Activated naive CD4-positive, alpha-beta T cell treated with anti-CD3 and anti-CD28 coated beads for 36 hours (primary cell): ENCODE results near the gene LHFPL3. TPM values are rescaled to one million over a fixed set of nuclear protein-coding genes. Genes with fewer than 3 reads are reported as not detected.

ENCODE experiments used
- CTCF ChIA-PET: fragments of 350-600 bp; sonication (Branson Sonifier 250); formaldehyde crosslinking; loops from one replicate; lab custom pipeline; 2021; ENCODE audit warnings: antibody characterized with exemption; lab: Charles Lee
- DNase-seq: peaks from one replicate; pipeline ENCODE4 v3.0.0-alpha.2; 2020
- H3K27ac Mint-ChIP-seq: one replicate; pipeline ENCODE4 v1.8.0; 2021; ENCODE audit warnings: mild to moderate bottlenecking, mixed read lengths
- H3K27me3 Mint-ChIP-seq: one replicate; pipeline ENCODE4 v1.8.0; 2021; ENCODE audit warnings: low read depth, mixed read lengths
- H3K36me3 Mint-ChIP-seq: one replicate; pipeline ENCODE4 v1.8.0; 2021; ENCODE audit warnings: low read depth, mixed read lengths
- H3K4me1 Mint-ChIP-seq: one replicate; pipeline ENCODE4 v1.8.0; 2021; ENCODE audit warnings: low read depth, mixed read lengths
- H3K4me3 Mint-ChIP-seq: one replicate; pipeline ENCODE4 v1.8.0; 2021; ENCODE audit warnings: mild to moderate bottlenecking, moderate library complexity, mixed read lengths
- H3K9me3 Mint-ChIP-seq: one replicate; pipeline ENCODE4 v1.8.0; 2021; ENCODE audit warnings: mixed read lengths
- intact Hi-C: fragments of 100-400 bp; cut with micrococcal nuclease; formaldehyde crosslinking; loops from one replicate; pipeline ENCODE4 v1.15.1; 2023
- total RNA-seq, 2 experiments: library from RNA; stranded (reverse); gene quantifications; one replicate each; pipeline ENCODE4 v1.2.3, GENCODE V29; 2021

The LHFPL3 gene
- total RNA-seq, 2 experiments from 2014 or later: not detected

GRCh38 chr7:104823177-104823576 is 494.8 kb downstream of the LHFPL3 start:
- no peak overlapping the region for H3K4me3 Mint-ChIP-seq
- no peaks in the 10 kb centered on the region for H3K27me3 Mint-ChIP-seq
- intact Hi-C loops: no loop called here
- CTCF ChIA-PET: interaction anchor here (1.9 kb wide), 1 partner anchor 25 kb away, joined by 5 read pairs; no protein-coding TSS in a partner anchor
- no peaks in the 10 kb centered on the region for H3K36me3 Mint-ChIP-seq
- H3K9me3 Mint-ChIP-seq: no peaks in the 10 kb centered on the region
- H3K27ac Mint-ChIP-seq: no peak overlapping the region
- H3K4me1 Mint-ChIP-seq: no peaks in the 10 kb centered on the region
- no peak for DNase-seq

DNA sequence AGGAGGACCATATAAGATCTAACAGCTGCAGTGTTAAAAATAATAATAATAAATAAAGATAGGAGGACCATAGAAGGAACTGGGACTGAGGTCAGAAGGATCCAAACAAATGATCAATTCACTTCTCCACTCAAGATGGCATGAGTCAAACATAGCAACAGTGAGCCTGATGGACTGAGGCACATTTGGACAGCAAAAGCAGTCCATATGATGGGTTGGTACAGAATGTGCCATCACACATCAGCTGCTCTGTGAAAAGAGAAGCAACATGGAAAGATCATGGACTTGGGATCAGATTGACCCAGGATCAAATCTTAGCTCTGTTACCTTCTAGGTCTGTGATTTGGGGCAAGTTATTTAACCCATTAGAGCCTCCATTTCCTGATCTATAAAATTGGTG is 496.7 kb downstream of the LHFPL3 start:
- Mint-ChIP-seq H3K27me3 (no peaks in the 10 kb centered on the region), H3K27ac (no peak overlapping the region), H3K36me3 (no peaks in the 10 kb centered on the region), H3K4me1 (no peaks in the 10 kb centered on the region), H3K4me3 (no peak overlapping the region), H3K9me3 (no peaks in the 10 kb centered on the region)
- CTCF ChIA-PET: interaction anchor here (1.1 to 1.9 kb wide), 4 partner anchors 13 to 93 kb away, joined by 4 to 13 read pairs (median 6); no protein-coding TSS in a partner anchor
- no peak for DNase-seq
- intact Hi-C loops: no loop called here

GRCh38 chr7:104826135-104826534 is 497.7 kb downstream of the LHFPL3 start:
- Mint-ChIP-seq H3K36me3 (no peaks in the 10 kb centered on the region), H3K27me3 (no peaks in the 10 kb centered on the region), H3K4me3 (no peak overlapping the region), H3K27ac (no peak overlapping the region), H3K4me1 (no peaks in the 10 kb centered on the region), H3K9me3 (no peaks in the 10 kb centered on the region)
- CTCF ChIA-PET: interaction anchor here (0.6 to 1.9 kb wide), 5 partner anchors 12 to 92 kb away, joined by 3 to 13 read pairs (median 6); no protein-coding TSS in a partner anchor
- DNase-seq: no peak
- intact Hi-C loops: no loop called here

DNA sequence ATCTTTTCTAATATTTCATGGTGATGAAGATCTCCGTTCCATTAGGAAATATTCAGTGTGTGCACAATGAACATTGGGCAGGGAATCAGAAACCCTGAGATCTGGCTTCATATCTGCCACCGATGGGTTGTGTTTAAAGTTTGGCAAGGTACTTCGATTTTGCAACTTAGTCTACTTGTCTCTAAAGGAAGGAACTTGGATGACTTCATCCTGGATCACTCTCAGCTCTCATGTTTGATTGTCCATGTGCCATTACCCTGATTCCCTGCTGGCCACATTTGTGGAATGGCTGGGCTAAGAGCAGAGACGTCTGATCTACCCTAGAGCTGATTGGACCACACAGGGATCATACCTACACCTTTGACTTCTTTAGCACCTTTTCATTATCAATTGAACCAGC is 508.6 kb downstream of the LHFPL3 start:
- H3K36me3 Mint-ChIP-seq: no peaks in the 10 kb centered on the region
- intact Hi-C loops: no loop called here

GRCh38 chr7:104838537-104839299 is 510.3 kb downstream of the LHFPL3 start:
- Mint-ChIP-seq H3K9me3 (no peaks in the 10 kb centered on the region), H3K4me1 (no peaks in the 10 kb centered on the region), H3K27me3 (peaks cover 11% of the 10 kb centered on the region), H3K27ac (no peak overlapping the region), H3K4me3 (no peak overlapping the region), H3K36me3 (no peaks in the 10 kb centered on the region)
- CTCF ChIA-PET: interaction anchor here (0.6 to 2.8 kb wide), 3 partner anchors 10 to 650 kb away, joined by 3 to 8 read pairs (median 4); no protein-coding TSS in a partner anchor
- intact Hi-C loops: no loop called here
- no peak for DNase-seq

More for the DNA sequence above, 508.6 kb downstream of the LHFPL3 start:
- H3K27ac Mint-ChIP-seq: no peak overlapping the region
- H3K9me3 Mint-ChIP-seq: no peaks in the 10 kb centered on the region
- no peak overlapping the region for H3K4me3 Mint-ChIP-seq
- CTCF ChIA-PET: interaction anchor here (2.8 kb wide), 1 partner anchor 11 kb away, joined by 8 read pairs; no protein-coding TSS in a partner anchor
- DNase-seq: no peak
- H3K27me3 Mint-ChIP-seq: peaks cover 6% of the 10 kb centered on the region
- H3K4me1 Mint-ChIP-seq: no peaks in the 10 kb centered on the region

- no peak overlapping the region for H3K27ac Mint-ChIP-seq
These were observed 511.4 kb downstream of the LHFPL3 start for GRCh38 chr7:104839842-104840241.

DNA sequence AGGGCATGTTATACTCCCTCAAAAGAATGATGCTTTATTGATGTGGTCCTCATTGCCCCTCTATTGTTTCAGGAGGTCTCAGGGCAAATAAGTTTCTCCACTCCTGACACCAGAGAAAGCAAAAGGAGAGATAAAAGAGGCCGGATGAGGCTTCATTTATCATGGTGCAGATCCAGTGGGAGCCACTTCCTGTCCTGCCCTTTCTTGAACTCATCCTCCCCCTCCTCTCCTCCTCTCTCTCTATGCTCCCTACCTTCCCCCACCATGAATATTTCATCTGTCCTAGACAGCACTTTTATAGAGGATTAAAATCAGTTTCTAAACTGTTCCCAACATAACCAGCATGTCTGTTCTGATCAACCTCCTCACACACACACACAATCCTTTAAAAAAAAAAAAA is 513.4 kb downstream of the LHFPL3 start:
- CTCF ChIA-PET: interaction anchor here (0.6 kb wide), 1 partner anchor 13 kb away, joined by 5 read pairs; no protein-coding TSS in a partner anchor
- Mint-ChIP-seq H3K4me1 (no peaks in the 10 kb centered on the region), H3K36me3 (no peaks in the 10 kb centered on the region), H3K27me3 (peaks cover 12% of the 10 kb centered on the region), H3K4me3 (no peak overlapping the region), H3K27ac (no peak overlapping the region), H3K9me3 (no peaks in the 10 kb centered on the region)
- no peak for DNase-seq
- intact Hi-C loops: loop anchor here (10.0 kb wide), 1 partner anchor 117 kb away; no protein-coding TSS in a partner anchor

More at GRCh38 chr7:104839842-104840241, 511.4 kb downstream of the LHFPL3 start:
- Mint-ChIP-seq H3K27me3 (peaks cover 8% of the 10 kb centered on the region), H3K9me3 (no peaks in the 10 kb centered on the region), H3K4me1 (no peaks in the 10 kb centered on the region), H3K36me3 (no peaks in the 10 kb centered on the region), H3K4me3 (no peak overlapping the region)
- CTCF ChIA-PET: no interaction called here
- no peak for DNase-seq
- intact Hi-C loops: loop anchor here (10.0 kb wide), 1 partner anchor 115 kb away; no protein-coding TSS in a partner anchor

DNA sequence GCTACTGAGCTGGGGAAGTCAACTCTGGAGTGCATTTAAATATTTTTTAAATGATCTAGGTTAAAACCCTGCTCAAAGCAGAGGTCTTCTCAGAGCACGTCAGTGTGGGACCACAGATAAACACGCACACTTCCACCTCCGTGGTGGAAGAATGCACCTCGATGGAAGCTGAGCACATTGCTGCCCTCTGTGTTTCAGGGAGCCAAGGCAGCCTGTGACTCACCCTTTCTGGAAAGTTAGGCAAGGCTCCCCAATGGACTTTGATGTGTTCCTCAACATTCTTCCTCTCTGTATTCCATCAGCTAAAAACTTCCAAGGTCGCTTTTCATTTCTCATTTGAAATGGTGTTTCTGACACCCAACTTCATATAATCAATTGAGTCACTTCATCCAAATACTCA is 514.8 kb downstream of the LHFPL3 start:
- H3K27me3 Mint-ChIP-seq: peaks cover 12% of the 10 kb centered on the region
- DNase-seq: no peak

GRCh38 chr7:104845557-104845956 is 517.2 kb downstream of the LHFPL3 start:
- intact Hi-C loops: loop anchor here (10.0 kb wide), 1 partner anchor 121 kb away; no protein-coding TSS in a partner anchor
- no peak for DNase-seq
- CTCF ChIA-PET: interaction anchor here (0.7 to 1.6 kb wide), 2 partner anchors 38 to 614 kb away, joined by 4 to 5 read pairs; no protein-coding TSS in a partner anchor
- Mint-ChIP-seq H3K4me3 (no peak overlapping the region), H3K9me3 (no peaks in the 10 kb centered on the region), H3K27ac (no peak overlapping the region), H3K27me3 (peaks cover 12% of the 10 kb centered on the region), H3K36me3 (no peaks in the 10 kb centered on the region), H3K4me1 (no peaks in the 10 kb centered on the region)

More for the DNA sequence above, 514.8 kb downstream of the LHFPL3 start:
- Mint-ChIP-seq H3K4me3 (no peak overlapping the region), H3K36me3 (no peaks in the 10 kb centered on the region), H3K27ac (no peak overlapping the region), H3K9me3 (no peaks in the 10 kb centered on the region), H3K4me1 (no peaks in the 10 kb centered on the region)
- CTCF ChIA-PET: no interaction called here
- intact Hi-C loops: loop anchor here (10.0 kb wide), 1 partner anchor 118 kb away; no protein-coding TSS in a partner anchor

DNA sequence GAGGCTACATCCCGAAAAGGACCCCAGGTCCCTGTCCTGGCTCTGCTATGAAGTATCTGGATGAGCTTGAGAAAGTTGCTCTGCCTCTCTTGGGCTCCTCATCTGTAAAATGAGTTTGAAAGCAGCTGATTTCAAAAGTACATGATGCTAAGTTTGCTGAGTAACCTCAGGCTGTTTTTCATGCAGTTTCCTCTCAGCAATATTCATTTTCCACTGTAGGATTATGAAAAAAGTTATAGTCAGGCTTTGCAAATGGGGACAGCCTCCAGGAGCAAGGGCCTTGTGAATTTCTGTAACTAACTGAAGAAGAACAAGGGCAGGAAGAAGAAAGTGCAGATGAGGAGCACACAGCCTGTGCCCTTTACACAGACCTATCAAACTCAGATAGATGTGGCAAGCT is 518.3 kb downstream of the LHFPL3 start:
- Mint-ChIP-seq H3K27ac (no peak overlapping the region), H3K36me3 (no peaks in the 10 kb centered on the region), H3K4me1 (no peaks in the 10 kb centered on the region), H3K9me3 (no peaks in the 10 kb centered on the region), H3K27me3 (peaks cover 10% of the 10 kb centered on the region), H3K4me3 (no peak overlapping the region)
- DNase-seq: no peak
- CTCF ChIA-PET: interaction anchor here (0.7 to 3.3 kb wide), 8 partner anchors 8 to 615 kb away, joined by 3 to 21 read pairs (median 8); no protein-coding TSS in a partner anchor
- intact Hi-C loops: loop anchor here (10.0 kb wide), 1 partner anchor 122 kb away; no protein-coding TSS in a partner anchor

GRCh38 chr7:104848138-104848990 is 520.0 kb downstream of the LHFPL3 start:
- CTCF ChIA-PET: interaction anchor here (0.6 to 3.3 kb wide), 24 partner anchors 9 to 622 kb away, joined by 3 to 21 read pairs (median 4); no protein-coding TSS in a partner anchor
- no peak overlapping the region for H3K4me3 Mint-ChIP-seq
- no peaks in the 10 kb centered on the region for H3K36me3 Mint-ChIP-seq
- peak; percentile 75 for DNase-seq
- no peaks in the 10 kb centered on the region for H3K4me1 Mint-ChIP-seq
- H3K9me3 Mint-ChIP-seq: no peaks in the 10 kb centered on the region
- peaks cover 9% of the 10 kb centered on the region for H3K27me3 Mint-ChIP-seq
- intact Hi-C loops: loop anchor here (1.0 to 10.0 kb wide), 5 partner anchors 124 to 1276 kb away; no protein-coding TSS in a partner anchor
- no peak overlapping the region for H3K27ac Mint-ChIP-seq
